Measurements from ENCODE around the gene FN3K.

Gene FN3K

DNA sequence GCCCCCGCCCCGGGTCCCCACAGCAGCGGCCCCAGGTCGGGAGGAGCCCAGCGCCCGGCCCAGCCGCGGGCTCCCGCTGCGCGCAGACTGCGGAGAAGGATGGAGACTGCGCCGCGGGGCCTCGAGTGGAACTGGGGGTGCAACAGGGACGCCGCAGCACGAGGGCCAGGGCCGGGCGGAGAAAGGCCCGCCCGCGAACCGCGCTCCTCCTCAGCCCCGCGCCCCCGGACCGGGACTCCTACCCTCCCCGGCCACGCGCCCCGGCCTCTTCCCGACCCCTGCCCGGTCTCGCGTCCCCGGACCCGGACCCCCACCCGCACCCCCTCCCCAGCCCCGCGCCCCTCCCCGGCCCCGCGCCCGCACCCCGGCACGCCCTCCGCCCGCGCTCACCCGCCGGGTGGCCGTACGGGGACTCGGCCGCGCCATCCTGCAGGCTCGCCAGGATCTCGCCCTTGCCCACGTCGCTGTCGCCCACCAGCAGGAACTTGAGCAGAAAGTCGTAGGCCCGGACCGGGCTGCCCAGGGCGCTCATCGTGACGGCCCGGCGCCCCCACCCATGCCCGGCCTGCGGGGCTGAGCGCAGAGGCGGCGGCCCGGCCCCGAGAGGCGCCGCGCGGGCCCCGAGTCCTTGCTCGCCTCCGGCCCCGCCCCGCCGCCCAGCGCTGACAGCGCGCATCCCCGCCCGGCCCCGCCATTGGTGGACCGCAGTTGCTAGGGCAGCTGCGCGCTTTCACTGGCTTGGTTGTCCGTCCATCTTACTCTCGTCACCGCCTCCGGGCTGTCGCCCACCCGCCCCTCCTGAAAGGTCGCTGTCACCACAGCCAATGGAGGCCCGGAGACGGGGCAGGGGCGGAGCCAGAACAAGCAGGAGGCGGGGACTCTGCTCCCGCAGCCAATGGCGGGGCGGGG, 37.1 kb upstream of the FN3K start, which contains the start of gene RAB40B (continued):
- TF ChIP-seq, protein P1, sequence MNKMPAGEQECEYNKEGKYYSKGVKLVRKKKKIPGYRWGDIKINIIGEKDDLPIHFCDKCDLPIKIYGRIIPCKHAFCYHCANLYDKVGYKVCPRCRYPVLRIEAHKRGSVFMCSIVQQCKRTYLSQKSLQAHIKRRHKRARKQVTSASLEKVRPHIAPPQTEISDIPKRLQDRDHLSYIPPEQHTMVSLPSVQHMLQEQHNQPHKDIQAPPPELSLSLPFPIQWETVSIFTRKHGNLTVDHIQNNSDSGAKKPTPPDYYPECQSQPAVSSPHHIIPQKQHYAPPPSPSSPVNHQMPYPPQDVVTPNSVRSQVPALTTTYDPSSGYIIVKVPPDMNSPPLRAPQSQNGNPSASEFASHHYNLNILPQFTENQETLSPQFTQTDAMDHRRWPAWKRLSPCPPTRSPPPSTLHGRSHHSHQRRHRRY (tag by site-specific recombination; IDR thresholded peaks at IDR 0.05), result no peak
- TF ChIP-seq ZNF530 (tag by site-specific recombination; IDR thresholded peaks at IDR 0.05; ENCODE audit: low read depth) (no peak), ZSCAN30 (tag by site-specific recombination; IDR thresholded peaks at IDR 0.05) (peak; percentile 17; the same call in 1 of the 2 replicates), ZNF184 (tag by site-specific recombination; IDR thresholded peaks at IDR 0.05) (no peak), KLF9 (tag by site-specific recombination; IDR thresholded peaks at IDR 0.05; ENCODE audit: low read depth) (0 out of 2 replicates have a peak, but pooled peaks have one; percentile 13), GLIS2 (tag by site-specific recombination; IDR thresholded peaks at IDR 0.05) (no peak), SCRT2 (tag by site-specific recombination; IDR thresholded peaks at IDR 0.05) (no peak), ZNF121 (tag by site-specific recombination; IDR thresholded peaks at IDR 0.05) (no peak), ZNF223 (tag by site-specific recombination; IDR thresholded peaks at IDR 0.05) (no peak), SP2 (tag by site-specific recombination; IDR thresholded peaks at IDR 0.05) (peak; percentile 97), ZNF701 (tag by site-specific recombination; IDR thresholded peaks at IDR 0.05) (no peak)
- TF ChIP-seq, protein P2, sequence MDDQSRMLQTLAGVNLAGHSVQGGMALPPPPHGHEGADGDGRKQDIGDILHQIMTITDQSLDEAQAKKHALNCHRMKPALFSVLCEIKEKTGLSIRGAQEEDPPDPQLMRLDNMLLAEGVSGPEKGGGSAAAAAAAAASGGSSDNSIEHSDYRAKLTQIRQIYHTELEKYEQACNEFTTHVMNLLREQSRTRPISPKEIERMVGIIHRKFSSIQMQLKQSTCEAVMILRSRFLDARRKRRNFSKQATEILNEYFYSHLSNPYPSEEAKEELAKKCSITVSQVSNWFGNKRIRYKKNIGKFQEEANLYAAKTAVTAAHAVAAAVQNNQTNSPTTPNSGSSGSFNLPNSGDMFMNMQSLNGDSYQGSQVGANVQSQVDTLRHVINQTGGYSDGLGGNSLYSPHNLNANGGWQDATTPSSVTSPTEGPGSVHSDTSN (CRISPR knock-in tag; IDR thresholded peaks at IDR 0.05), result peak; percentile 96
- TF ChIP-seq, protein P3, sequence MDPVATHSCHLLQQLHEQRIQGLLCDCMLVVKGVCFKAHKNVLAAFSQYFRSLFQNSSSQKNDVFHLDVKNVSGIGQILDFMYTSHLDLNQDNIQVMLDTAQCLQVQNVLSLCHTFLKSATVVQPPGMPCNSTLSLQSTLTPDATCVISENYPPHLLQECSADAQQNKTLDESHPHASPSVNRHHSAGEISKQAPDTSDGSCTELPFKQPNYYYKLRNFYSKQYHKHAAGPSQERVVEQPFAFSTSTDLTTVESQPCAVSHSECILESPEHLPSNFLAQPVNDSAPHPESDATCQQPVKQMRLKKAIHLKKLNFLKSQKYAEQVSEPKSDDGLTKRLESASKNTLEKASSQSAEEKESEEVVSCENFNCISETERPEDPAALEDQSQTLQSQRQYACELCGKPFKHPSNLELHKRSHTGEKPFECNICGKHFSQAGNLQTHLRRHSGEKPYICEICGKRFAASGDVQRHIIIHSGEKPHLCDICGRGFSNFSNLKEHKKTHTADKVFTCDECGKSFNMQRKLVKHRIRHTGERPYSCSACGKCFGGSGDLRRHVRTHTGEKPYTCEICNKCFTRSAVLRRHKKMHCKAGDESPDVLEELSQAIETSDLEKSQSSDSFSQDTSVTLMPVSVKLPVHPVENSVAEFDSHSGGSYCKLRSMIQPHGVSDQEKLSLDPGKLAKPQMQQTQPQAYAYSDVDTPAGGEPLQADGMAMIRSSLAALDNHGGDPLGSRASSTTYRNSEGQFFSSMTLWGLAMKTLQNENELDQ (tag by site-specific recombination; IDR thresholded peaks at IDR 0.05; ENCODE audit: low read depth), result no peak
- TF ChIP-seq, protein P4, sequence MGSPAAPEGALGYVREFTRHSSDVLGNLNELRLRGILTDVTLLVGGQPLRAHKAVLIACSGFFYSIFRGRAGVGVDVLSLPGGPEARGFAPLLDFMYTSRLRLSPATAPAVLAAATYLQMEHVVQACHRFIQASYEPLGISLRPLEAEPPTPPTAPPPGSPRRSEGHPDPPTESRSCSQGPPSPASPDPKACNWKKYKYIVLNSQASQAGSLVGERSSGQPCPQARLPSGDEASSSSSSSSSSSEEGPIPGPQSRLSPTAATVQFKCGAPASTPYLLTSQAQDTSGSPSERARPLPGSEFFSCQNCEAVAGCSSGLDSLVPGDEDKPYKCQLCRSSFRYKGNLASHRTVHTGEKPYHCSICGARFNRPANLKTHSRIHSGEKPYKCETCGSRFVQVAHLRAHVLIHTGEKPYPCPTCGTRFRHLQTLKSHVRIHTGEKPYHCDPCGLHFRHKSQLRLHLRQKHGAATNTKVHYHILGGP (tag by site-specific recombination; IDR thresholded peaks at IDR 0.05), result no peak
- TF ChIP-seq, protein P5, sequence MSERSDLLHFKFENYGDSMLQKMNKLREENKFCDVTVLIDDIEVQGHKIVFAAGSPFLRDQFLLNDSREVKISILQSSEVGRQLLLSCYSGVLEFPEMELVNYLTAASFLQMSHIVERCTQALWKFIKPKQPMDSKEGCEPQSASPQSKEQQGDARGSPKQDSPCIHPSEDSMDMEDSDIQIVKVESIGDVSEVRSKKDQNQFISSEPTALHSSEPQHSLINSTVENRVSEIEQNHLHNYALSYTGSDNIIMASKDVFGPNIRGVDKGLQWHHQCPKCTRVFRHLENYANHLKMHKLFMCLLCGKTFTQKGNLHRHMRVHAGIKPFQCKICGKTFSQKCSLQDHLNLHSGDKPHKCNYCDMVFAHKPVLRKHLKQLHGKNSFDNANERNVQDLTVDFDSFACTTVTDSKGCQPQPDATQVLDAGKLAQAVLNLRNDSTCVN (tag by site-specific recombination; optimal IDR thresholded peaks at IDR 0.05), result peak; percentile 65

DNA sequence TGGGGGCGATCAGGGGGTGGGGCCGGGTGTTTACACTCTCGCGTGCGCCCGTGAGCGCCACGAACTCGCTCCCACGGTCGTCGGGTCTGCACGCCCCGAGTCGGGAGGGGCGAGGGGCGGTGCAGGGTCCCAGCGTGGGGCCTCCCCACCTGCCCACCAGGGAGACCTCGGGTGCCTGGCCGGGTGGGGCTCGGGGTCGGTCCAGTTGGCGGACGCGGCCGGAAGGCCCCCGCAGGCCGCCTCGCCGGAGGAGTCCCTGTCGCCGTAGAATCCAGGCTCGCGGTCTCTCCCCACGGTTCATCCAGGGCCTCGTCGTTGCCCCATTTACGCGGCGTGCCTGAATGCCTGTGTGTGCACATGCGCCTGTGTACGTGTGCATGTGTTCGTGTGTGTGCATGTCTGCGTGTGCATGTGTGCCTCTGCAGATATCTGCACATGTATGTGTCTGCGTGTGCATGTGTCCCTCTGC, 36.4 kb upstream of the FN3K start:
- Histone ChIP-seq H3K9me3 (ENCODE audit: control insufficient read depth, insufficient read depth, low read depth, low read length) (no peaks in the 10 kb centered on the region), H3K4me1 (ENCODE audit: control insufficient read depth, insufficient read depth, low read length) (no peaks in the 10 kb centered on the region; the same call in 1 of the 2 replicates), H3K27ac (ENCODE audit: extremely low read depth, low read depth, low read length) (no peak overlapping the region; the same call in 1 of the 2 replicates), H3K36me3 (ENCODE audit: control insufficient read depth in 2 of 2, insufficient read depth in 1 of 2, low read length in 2 of 2) (peaks cover 0 to 9% of the 10 kb centered on the region in 2 experiments; a peak in 2 of 3 replicates), H3K4me3 (ENCODE audit: low read depth, low read length) (peak overlapping the region; percentile 71)
- ChIA-PET POLR2A (interaction anchor here (0.7 kb wide), 1 partner anchor 58 kb away, joined by 5 read pairs; no protein-coding TSS in a partner anchor), CTCF (interaction anchor here (0.6 kb wide), 1 partner anchor 30 kb away, joined by 3 read pairs; no protein-coding TSS in a partner anchor)
- TF ChIP-seq MYNN (tag by site-specific recombination; IDR thresholded peaks at IDR 0.05; ENCODE audit: borderline replicate concordance) (no peak), ZNF404 (tag by site-specific recombination; IDR thresholded peaks at IDR 0.05) (no peak), ZNF776 (tag by site-specific recombination; IDR thresholded peaks at IDR 0.05; ENCODE audit: borderline replicate concordance) (no peak), ZNF629 (tag by site-specific recombination; IDR thresholded peaks at IDR 0.05) (no peak), ZNF211 (tag by site-specific recombination; IDR thresholded peaks at IDR 0.05; ENCODE audit: low read depth) (no peak)
- TF ChIP-seq, protein P6, sequence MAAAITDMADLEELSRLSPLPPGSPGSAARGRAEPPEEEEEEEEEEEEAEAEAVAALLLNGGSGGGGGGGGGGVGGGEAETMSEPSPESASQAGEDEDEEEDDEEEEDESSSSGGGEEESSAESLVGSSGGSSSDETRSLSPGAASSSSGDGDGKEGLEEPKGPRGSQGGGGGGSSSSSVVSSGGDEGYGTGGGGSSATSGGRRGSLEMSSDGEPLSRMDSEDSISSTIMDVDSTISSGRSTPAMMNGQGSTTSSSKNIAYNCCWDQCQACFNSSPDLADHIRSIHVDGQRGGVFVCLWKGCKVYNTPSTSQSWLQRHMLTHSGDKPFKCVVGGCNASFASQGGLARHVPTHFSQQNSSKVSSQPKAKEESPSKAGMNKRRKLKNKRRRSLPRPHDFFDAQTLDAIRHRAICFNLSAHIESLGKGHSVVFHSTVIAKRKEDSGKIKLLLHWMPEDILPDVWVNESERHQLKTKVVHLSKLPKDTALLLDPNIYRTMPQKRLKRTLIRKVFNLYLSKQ (tag by site-specific recombination; IDR thresholded peaks at IDR 0.05; ENCODE audit: borderline replicate concordance), result no peak
- TF ChIP-seq, protein P7, sequence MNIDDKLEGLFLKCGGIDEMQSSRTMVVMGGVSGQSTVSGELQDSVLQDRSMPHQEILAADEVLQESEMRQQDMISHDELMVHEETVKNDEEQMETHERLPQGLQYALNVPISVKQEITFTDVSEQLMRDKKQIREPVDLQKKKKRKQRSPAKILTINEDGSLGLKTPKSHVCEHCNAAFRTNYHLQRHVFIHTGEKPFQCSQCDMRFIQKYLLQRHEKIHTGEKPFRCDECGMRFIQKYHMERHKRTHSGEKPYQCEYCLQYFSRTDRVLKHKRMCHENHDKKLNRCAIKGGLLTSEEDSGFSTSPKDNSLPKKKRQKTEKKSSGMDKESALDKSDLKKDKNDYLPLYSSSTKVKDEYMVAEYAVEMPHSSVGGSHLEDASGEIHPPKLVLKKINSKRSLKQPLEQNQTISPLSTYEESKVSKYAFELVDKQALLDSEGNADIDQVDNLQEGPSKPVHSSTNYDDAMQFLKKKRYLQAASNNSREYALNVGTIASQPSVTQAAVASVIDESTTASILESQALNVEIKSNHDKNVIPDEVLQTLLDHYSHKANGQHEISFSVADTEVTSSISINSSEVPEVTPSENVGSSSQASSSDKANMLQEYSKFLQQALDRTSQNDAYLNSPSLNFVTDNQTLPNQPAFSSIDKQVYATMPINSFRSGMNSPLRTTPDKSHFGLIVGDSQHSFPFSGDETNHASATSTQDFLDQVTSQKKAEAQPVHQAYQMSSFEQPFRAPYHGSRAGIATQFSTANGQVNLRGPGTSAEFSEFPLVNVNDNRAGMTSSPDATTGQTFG (tag by site-specific recombination; IDR thresholded peaks at IDR 0.05; ENCODE audit: borderline replicate concordance), result no peak

All from HEK293 (cell line).